ENCODE measurements around the gene QKI.

DNA sequence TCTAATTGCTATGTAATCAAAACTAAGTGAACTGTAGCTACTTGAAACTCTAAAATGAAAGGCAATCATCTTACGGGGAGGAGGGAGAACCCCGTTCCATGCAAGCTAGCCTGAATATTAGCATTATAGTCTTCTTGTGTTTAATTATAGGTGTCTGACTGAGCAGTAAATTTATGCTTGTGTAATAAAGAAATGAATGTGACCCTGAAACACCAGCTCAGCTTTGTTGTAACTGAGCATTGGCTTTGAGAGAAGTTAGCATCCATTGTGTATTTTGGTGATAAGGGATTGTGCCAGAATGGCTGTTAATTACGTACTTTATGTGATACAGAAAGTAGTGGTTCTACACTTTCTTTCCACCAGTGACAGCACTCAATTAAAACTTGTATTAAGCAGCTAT, 86.9 kb downstream of the QKI start:
- TF ChIP-seq, protein P1, sequence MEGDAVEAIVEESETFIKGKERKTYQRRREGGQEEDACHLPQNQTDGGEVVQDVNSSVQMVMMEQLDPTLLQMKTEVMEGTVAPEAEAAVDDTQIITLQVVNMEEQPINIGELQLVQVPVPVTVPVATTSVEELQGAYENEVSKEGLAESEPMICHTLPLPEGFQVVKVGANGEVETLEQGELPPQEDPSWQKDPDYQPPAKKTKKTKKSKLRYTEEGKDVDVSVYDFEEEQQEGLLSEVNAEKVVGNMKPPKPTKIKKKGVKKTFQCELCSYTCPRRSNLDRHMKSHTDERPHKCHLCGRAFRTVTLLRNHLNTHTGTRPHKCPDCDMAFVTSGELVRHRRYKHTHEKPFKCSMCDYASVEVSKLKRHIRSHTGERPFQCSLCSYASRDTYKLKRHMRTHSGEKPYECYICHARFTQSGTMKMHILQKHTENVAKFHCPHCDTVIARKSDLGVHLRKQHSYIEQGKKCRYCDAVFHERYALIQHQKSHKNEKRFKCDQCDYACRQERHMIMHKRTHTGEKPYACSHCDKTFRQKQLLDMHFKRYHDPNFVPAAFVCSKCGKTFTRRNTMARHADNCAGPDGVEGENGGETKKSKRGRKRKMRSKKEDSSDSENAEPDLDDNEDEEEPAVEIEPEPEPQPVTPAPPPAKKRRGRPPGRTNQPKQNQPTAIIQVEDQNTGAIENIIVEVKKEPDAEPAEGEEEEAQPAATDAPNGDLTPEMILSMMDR (conservative IDR thresholded peaks at IDR 0.05 in 1 of 2, IDR thresholded peaks at IDR 0.05 in 1 of 2; ENCODE audit: low read depth in 1 of 2, low read length in 2 of 2), result no peak
- no peak for TF ChIP-seq EZH2 (IDR thresholded peaks at IDR 0.05; ENCODE audit: low read length, missing control alignments)
